Measurements from ENCODE around the gene TMEM179B.
"Not testable (repeated sequence)": the region's sequence is repeated elsewhere in the genome, so short reads cannot be mapped to it uniquely, and the experiment has no call there.

TMEM179B gene

GRCh38 chr11:62787005-62787759 lies at the start of gene TMEM179B:
Gene TMEM179B, plus strand, starts transcription at chr11:62787402. Its CDS starts 30 bp downstream, at chr11:62787432.
- DNase-seq (ENCODE audit: low read depth): peak; percentile 97

- DNase-seq (ENCODE audit: low read depth): no peak
These were observed 39.6 kb upstream of the TMEM179B start for GRCh38 chr11:62747475-62748160.

- DNase-seq (ENCODE audit: low read depth): not testable (repeated sequence)
These were observed 37.3 kb upstream of the TMEM179B start for GRCh38 chr11:62749931-62750330.

- DNase-seq (ENCODE audit: low read depth): no peak
These were observed 34.9 kb upstream of the TMEM179B start for GRCh38 chr11:62752177-62752785.

- no peak for DNase-seq (ENCODE audit: low read depth)
These were observed 34.0 kb upstream of the TMEM179B start for GRCh38 chr11:62752994-62753735.

- DNase-seq (ENCODE audit: low read depth): peak; percentile 95
These were observed 33.2 kb upstream of the TMEM179B start, which contains the start of gene ZBTB3 for GRCh38 chr11:62753736-62754603. Gene ZBTB3, minus strand, starts transcription at chr11:62754160. Its CDS starts 496 bp downstream, at chr11:62753664.

- no peak for DNase-seq (ENCODE audit: low read depth)
These were observed 32.1 kb upstream of the TMEM179B start for GRCh38 chr11:62755086-62755615.

- DNase-seq (ENCODE audit: low read depth): no peak
These were observed 29.1 kb upstream of the TMEM179B start for GRCh38 chr11:62757846-62758788.

GRCh38 chr11:62760867-62761227 lies 26.4 kb upstream of the TMEM179B start:
- not testable (repeated sequence) for DNase-seq (ENCODE audit: low read depth)

GRCh38 chr11:62770778-62771143 lies 16.4 kb upstream of the TMEM179B start:
- DNase-seq (ENCODE audit: low read depth): no peak

- peak; percentile 92 for DNase-seq (ENCODE audit: low read depth)
These were observed 15.8 kb upstream of the TMEM179B start, which contains the start of gene TAF6L for GRCh38 chr11:62771144-62772021. Gene TAF6L, plus strand, starts transcription at chr11:62771396. Its CDS starts 4,388 bp downstream, at chr11:62775784.

GRCh38 chr11:62774407-62774806 lies 12.8 kb upstream of the TMEM179B start:
- DNase-seq (ENCODE audit: low read depth): no peak

GRCh38 chr11:62775646-62776045 lies 11.6 kb upstream of the TMEM179B start:
- no peak for DNase-seq (ENCODE audit: low read depth)

GRCh38 chr11:62777389-62777788 lies 9.8 kb upstream of the TMEM179B start:
- DNase-seq (ENCODE audit: low read depth): no peak

- DNase-seq (ENCODE audit: low read depth): no peak
These were observed 8.8 kb upstream of the TMEM179B start for GRCh38 chr11:62778441-62778840.

- DNase-seq (ENCODE audit: low read depth): no peak
These were observed 4.4 kb upstream of the TMEM179B start for GRCh38 chr11:62782753-62783152.

GRCh38 chr11:62786318-62787004 lies 741 bp upstream of the TMEM179B start:
- DNase-seq (ENCODE audit: low read depth): peak; percentile 79

- DNase-seq (ENCODE audit: low read depth): no peak
These were observed 1.8 kb downstream of the TMEM179B start for GRCh38 chr11:62788991-62789390.

Measured in activated T-cell treated with anti-CD3 and anti-CD28 coated beads for 24 hours (primary cell).